Spleen (tissue), 7 donors: ENCODE data around the gene ASB17.
A peak's percentile ranks its signal among the peaks of the same experiment; 100 is the strongest.

Experiments used
- CTCF ChIP-seq, 11 experiments: fragments of 200-600 bp in 7 of 11; fragments of 450-650 bp in 4 of 11; sonication (generic) in 4 of 11; IDR thresholded peaks in 8 of 11; conservative IDR thresholded peaks in 3 of 11; 1 replicate in 7 of 11; 2 replicates in 4 of 11; pipeline versions ENCODE4 v1.4.0 to v1.8.0; 2016 to 2021; ENCODE audit warnings: antibody characterized with exemption in 11 of 11, inconsistent platforms in 4 of 11, mild to moderate bottlenecking in 1 of 11
- POLR2A ChIP-seq, 3 donors: fragments of 450-650 bp; IDR thresholded peaks; one replicate each; pipeline ENCODE4 v1.5.1; 2017; ENCODE audit warnings: antibody characterized with exemption in 3 of 3, mild to moderate bottlenecking in 1 of 3
- POLR2AphosphoS5 ChIP-seq, 3 donors: sonication (generic); formaldehyde crosslinking; IDR thresholded peaks; one replicate each; pipeline ENCODE4 v1.5.1; 2017; ENCODE audit warnings: antibody characterized with exemption in 3 of 3
- donor health status: DM: no; HTN: no; CAD: no; lungs with moderate emphysema.
- donor health status: DM: no; HTN: no; CAD: no.
- donor health status: DM: no; HTN: no; CAD: no.

GRCh38 chr1:75908717-75909152 is 23.5 kb downstream of the ASB17 start:
- peak in 1 of 11 experiments; percentile 21 for TF ChIP-seq CTCF (IDR thresholded peaks at IDR 0.05 in 8 of 11, conservative IDR thresholded peaks at IDR 0.05 in 3 of 11)
- TF ChIP-seq POLR2AphosphoS5 (IDR thresholded peaks at IDR 0.05), result no peak
- no peak for TF ChIP-seq POLR2A (IDR thresholded peaks at IDR 0.05)
